K562 (cell line): ENCODE measurements around the gene CLEC2L. TPM values are rescaled to one million over a fixed set of nuclear protein-coding genes. Genes with fewer than 3 reads are reported as not detected.

Experiments used
- ATAC-seq: fragments of 200-7000 bp; cut with Tn5 transposase; 3 replicates; pipeline ENCODE4 v1.9.1; 2020; ENCODE audit warnings: moderate library complexity
- BruUV-seq: library from RNA; stranded (reverse); fragments of 400-500 nt; replicated peaks from 2 replicates; lab custom pipeline; 2021; lab: Mats Ljungman, UMichigan
- CTCF ChIA-PET: fragments of 300-600 bp; formaldehyde crosslinking; extraction: SDS; loops from one replicate; lab custom pipeline; 2021; ENCODE audit warnings: low intra/inter-chr PET ratio; lab: Yijun Ruan, JAX
- POLR2A ChIA-PET: fragments of 300-600, 350-650 bp; sonication (Branson Sonifier 250); formaldehyde crosslinking; extraction: SDS; loops from one replicate; lab custom pipeline; 2021; ENCODE audit warnings: antibody characterized with exemption, inconsistent platforms; lab: Yijun Ruan, JAX
- DNase-seq, 4 experiments: peaks; one replicate each; pipeline versions ENCODE4 v3.0.0 to v3.0.0-alpha.2; 2011 to 2018; ENCODE audit warnings: low spot score in 3 of 4, mixed read lengths in 3 of 4; ENCODE audit errors: extremely low read depth in 1 of 4
- FAIRE-seq: peaks from 2 replicates; lab custom pipeline; 2011; peaks lifted over from hg19 to GRCh38; lab: Jason Lieb, UNC
- H2AFZ ChIP-seq: 2 replicates; pipeline ENCODE4 v1.6.0; 2011; ENCODE audit warnings: low read depth, low read length, control low read depth, inconsistent platforms
- H3K27ac ChIP-seq: fragments of 200-600 bp; 3 replicates; pipeline ENCODE4 v1.8.0; 2011; ENCODE audit warnings: low read depth, mild to moderate bottlenecking, control low read depth, inconsistent platforms, low read length, moderate library complexity, mixed read lengths; ENCODE audit errors: extremely low read depth
- H3K27me3 ChIP-seq, 2 experiments: fragments of 300-600 bp in 1 of 2; 2 replicates in 1 of 2; 3 replicates in 1 of 2; pipeline versions ENCODE4 v1.6.0 to v1.8.0; 2011; ENCODE audit warnings: inconsistent platforms in 2 of 2, low read length in 2 of 2, mild to moderate bottlenecking in 1 of 2, mixed read lengths in 1 of 2, moderate library complexity in 1 of 2; ENCODE audit not compliant: control insufficient read depth in 2 of 2, insufficient read depth in 2 of 2
- H3K36me3 ChIP-seq: fragments of 300-600 bp; 3 replicates; pipeline ENCODE4 v1.8.0; 2011; ENCODE audit warnings: mild to moderate bottlenecking, low read length, inconsistent platforms; ENCODE audit not compliant: control insufficient read depth, insufficient read depth
- H3K4me1 ChIP-seq, 2 experiments: fragments of 200-600 bp in 1 of 2; replicated peaks in 1 of 2; 2 replicates in 1 of 2; 3 replicates in 1 of 2; pipeline versions ENCODE4 v1.5.1 to v1.8.0; 2011; ENCODE audit warnings: inconsistent platforms in 2 of 2, low read length in 2 of 2, mild to moderate bottlenecking in 1 of 2, mixed read lengths in 1 of 2, moderate library complexity in 1 of 2; ENCODE audit not compliant: control insufficient read depth in 2 of 2, insufficient read depth in 2 of 2
- H3K4me2 ChIP-seq: 2 replicates; pipeline ENCODE4 v1.6.1; 2011; ENCODE audit warnings: low read length, control low read depth, inconsistent platforms, mixed read lengths; ENCODE audit not compliant: insufficient read depth
- H3K4me3 ChIP-seq: fragments of 200-600 bp; sonication (generic), shearing (Covaris generic); 2 replicates; pipeline ENCODE4 v1.5.1; 2016; ENCODE audit warnings: control low read depth, inconsistent platforms
- H3K79me2 ChIP-seq: fragments of 200-600 bp; 3 replicates; pipeline ENCODE4 v1.8.0; 2011; ENCODE audit warnings: low read length, inconsistent platforms; ENCODE audit not compliant: control insufficient read depth, insufficient read depth
- H3K9ac ChIP-seq, 2 experiments: 2 replicates each; pipeline versions ENCODE4 v1.6.0 to v1.6.1; 2011; ENCODE audit warnings: low read depth in 2 of 2, low read length in 2 of 2, control low read depth in 1 of 2, inconsistent platforms in 1 of 2, mild to moderate bottlenecking in 1 of 2, mixed read lengths in 1 of 2; ENCODE audit not compliant: insufficient read depth in 1 of 2
- H3K9me1 ChIP-seq: one replicate; pipeline ENCODE4 v1.6.0; 2011; ENCODE audit warnings: inconsistent platforms, mild to moderate bottlenecking, low read length, moderate library complexity; ENCODE audit not compliant: control insufficient read depth, insufficient read depth
- H3K9me3 ChIP-seq: replicated peaks from 2 replicates; pipeline ENCODE4 v1.5.1; 2011; ENCODE audit warnings: low read depth, low read length, inconsistent platforms; ENCODE audit not compliant: control insufficient read depth, insufficient read depth
- H4K20me1 ChIP-seq: replicated peaks from 2 replicates; pipeline ENCODE4 v1.6.1; 2011; ENCODE audit warnings: low read length, inconsistent platforms, mixed read lengths; ENCODE audit not compliant: control insufficient read depth, insufficient read depth
- ERF ChIP-seq: fragments of 450-650 bp; formaldehyde crosslinking; IDR thresholded peaks from 2 replicates; pipeline ENCODE4 v1.4.0; 2020; ENCODE audit warnings: mild to moderate bottlenecking, mixed read lengths
- ESRRB ChIP-seq: fragments of 250-450 bp; sonication (Bioruptor Pico); IDR thresholded peaks from 2 replicates; pipeline ENCODE4 v1.5.0; 2020; ENCODE audit warnings: mild to moderate bottlenecking, moderate library complexity, borderline replicate concordance
- ETV6 ChIP-seq, 3 experiments: fragments of 150-350 bp in 1 of 3; sonication (generic) in 1 of 3; formaldehyde crosslinking in 1 of 3; IDR thresholded peaks; 2 replicates each; pipeline versions ENCODE4 v1.6.1 to v1.8.0; 2014 to 2022; ENCODE audit warnings: borderline replicate concordance in 2 of 3, low read depth in 2 of 3, antibody characterized with exemption in 1 of 3, low read length in 1 of 3, mild to moderate bottlenecking in 1 of 3, missing genetic modification reagents in 1 of 3
- HSF4 ChIP-seq: fragments of 250-450 bp; sonication (Bioruptor Pico); IDR thresholded peaks from 2 replicates; pipeline ENCODE4 v2.1.2; 2022; ENCODE audit warnings: mild to moderate bottlenecking, moderate library complexity, borderline replicate concordance
- RFX7 ChIP-seq: fragments of 250-450 bp; sonication (Bioruptor Pico); IDR thresholded peaks from 2 replicates; pipeline ENCODE4 v1.5.1; 2021; ENCODE audit warnings: mild to moderate bottlenecking
- SOX6 ChIP-seq: fragments of 450-650 bp; IDR thresholded peaks from 2 replicates; pipeline ENCODE4 v1.6.1; 2014; ENCODE audit warnings: mild to moderate bottlenecking
- SREBF1 ChIP-seq: fragments of 150-350 bp; IDR thresholded peaks from 2 replicates; pipeline ENCODE4 v1.6.1; 2014; ENCODE audit warnings: antibody characterized with exemption, low read depth, low read length, borderline replicate concordance
- TOE1 ChIP-seq, 2 experiments: fragments of 450-650 bp in 1 of 2; sonication (generic) in 1 of 2; formaldehyde crosslinking in 1 of 2; IDR thresholded peaks; 2 replicates each; pipeline versions ENCODE4 v1.7.1 to v1.8.0; 2016 to 2022; ENCODE audit warnings: borderline replicate concordance in 2 of 2, mild to moderate bottlenecking in 2 of 2, antibody characterized with exemption in 1 of 2, inconsistent platforms in 1 of 2, low read depth in 1 of 2, missing genetic modification reagents in 1 of 2, moderate library complexity in 1 of 2
- ZBTB8A ChIP-seq: fragments of 450-650 bp; IDR thresholded peaks from 2 replicates; pipeline ENCODE4 v1.6.1; 2018; ENCODE audit warnings: mild to moderate bottlenecking, moderate library complexity; ENCODE audit not compliant: partially characterized antibody
- ZFPM2 ChIP-seq: fragments of 250-450 bp; sonication (Bioruptor Pico); IDR thresholded peaks from 2 replicates; pipeline ENCODE4 v1.5.1; 2022; ENCODE audit warnings: mild to moderate bottlenecking
- ZNF146 ChIP-seq: IDR thresholded peaks from one replicate; pipeline ENCODE4 v1.6.1; 2018; ENCODE audit warnings: missing compliant biosample characterization; ENCODE audit not compliant: unreplicated experiment
- ZNF280A ChIP-seq: fragments of 450-650 bp; IDR thresholded peaks from 2 replicates; pipeline ENCODE4 v1.6.1; 2018; ENCODE audit warnings: mild to moderate bottlenecking, low read depth; ENCODE audit not compliant: partially characterized antibody
- ZNF644 ChIP-seq: fragments of 200-800 bp; sonication (Bioruptor generic); IDR thresholded peaks from 2 replicates; pipeline ENCODE4 v1.6.1; 2016; ENCODE audit warnings: low read depth, missing genetic modification characterization, missing compliant biosample characterization
- in situ Hi-C: fragments of 300-500 bp; cut with MboI; formaldehyde crosslinking; loops from 4 replicates; pipeline ENCODE4 v1.15.0; 2018; ENCODE audit warnings: inconsistent platforms, mixed read lengths
- intact Hi-C: fragments of 100-400 bp; cut with micrococcal nuclease; formaldehyde crosslinking; loops from 2 replicates; pipeline ENCODE4 v1.14.2; 2022
- polyA plus RNA-seq, 8 experiments: library from polyadenylated mRNA; depleted of rRNA in 4 of 8; stranded (reverse) in 5 of 8; unstranded in 3 of 8; fragments of >200 nt; fragmentation: Nextera tagmentation in 2 of 8; fragmentation: Illumina TruSeq in 1 of 8; extraction: Ambion mirVana in 2 of 8; extraction: Trizol in 1 of 8; gene quantifications; 2 replicates each; pipeline versions ENCODE4 v1.2.1 to v1.2.3, GENCODE V29; 2011 to 2014; ENCODE audit warnings: inconsistent platforms in 1 of 8, missing spikeins in 1 of 8
- total RNA-seq, 7 experiments: library from RNA; depleted of rRNA in 6 of 7; stranded (reverse); fragments of >200 nt in 6 of 7; fragmentation: Illumina TruSeq in 2 of 7; extraction: Trizol in 2 of 7; gene quantifications; 2 replicates each; pipeline versions ENCODE4 v1.2.1 to v1.2.3, GENCODE V29; 2011 to 2021; ENCODE audit warnings: low replicate concordance in 1 of 7
- TF ChIP-seq, protein P1 (sequence below): fragments of 250-450 bp; sonication (Bioruptor Pico); IDR thresholded peaks from 2 replicates; pipeline ENCODE4 v1.5.0; 2022; ENCODE audit warnings: mild to moderate bottlenecking
- TF ChIP-seq, protein P2 (sequence below): fragments of 250-450 bp; sonication (Bioruptor Pico); IDR thresholded peaks from 2 replicates; pipeline ENCODE4 v1.5.0; 2021; ENCODE audit warnings: mild to moderate bottlenecking, moderate library complexity

Gene CLEC2L
- total and polyA plus RNA-seq, 9 of the 15 experiments (the other 6 are each of a cell fraction or from before 2014, with no cell fraction given), result 0.84 to 5.5 (median 1.8) TPM

DNA sequence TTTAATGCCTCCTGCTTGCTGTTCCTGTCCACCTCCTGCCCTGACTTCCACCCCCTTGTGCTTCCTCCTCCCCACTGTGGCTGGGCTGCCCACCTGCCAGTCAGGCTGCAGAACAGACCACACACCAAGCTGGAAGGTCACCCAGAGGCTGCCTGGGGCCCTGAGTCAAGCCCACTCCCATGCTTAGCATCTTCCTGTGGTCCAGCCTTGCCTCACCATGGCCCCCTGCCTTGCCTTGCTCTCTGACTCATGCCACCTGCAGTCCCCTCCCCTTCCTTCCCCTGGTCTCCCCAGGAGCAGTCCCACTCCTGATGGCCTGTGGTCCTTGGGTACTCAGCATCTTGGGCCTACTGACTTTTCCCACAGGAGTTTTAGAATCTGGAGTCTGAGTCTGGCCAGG lies 2.3 kb downstream of the CLEC2L start:
- ATAC-seq (no peak), DNase-seq (no peak), FAIRE-seq (no peak)
- no peak overlapping the region for H3K9ac ChIP-seq
- no peaks in the 10 kb centered on the region for H3K79me2 ChIP-seq
- H3K9me3 ChIP-seq, result no peaks in the 10 kb centered on the region; the same call in 1 of the 2 replicates
- no TSS peak for BruUV-seq
- no peak overlapping the region for H3K27ac ChIP-seq
- ChIA-PET POLR2A (interaction anchor here (0.6 to 0.9 kb wide), 2 partner anchors 16 to 73 kb away, joined by 3 read pairs; no protein-coding TSS in a partner anchor), CTCF (no interaction called here)
- H4K20me1 ChIP-seq, result peaks cover 5% of the 10 kb centered on the region; the same call in 1 of the 2 replicates
- no peaks in the 10 kb centered on the region for H3K36me3 ChIP-seq
- H2AFZ ChIP-seq, result no peak overlapping the region
- in situ Hi-C loops, result no loop called here
- no peak overlapping the region for H3K4me2 ChIP-seq
- H3K4me1 ChIP-seq, result peaks cover 0 to 15% of the 10 kb centered on the region in 2 experiments; a peak in 2 of 5 replicates
- H3K4me3 ChIP-seq, result no peak overlapping the region
- H3K9me1 ChIP-seq, result no peaks in the 10 kb centered on the region
- intact Hi-C loops, result no loop called here
- peaks cover 44 to 71% of the 10 kb centered on the region in 2 experiments for H3K27me3 ChIP-seq
- TF ChIP-seq, protein P1, sequence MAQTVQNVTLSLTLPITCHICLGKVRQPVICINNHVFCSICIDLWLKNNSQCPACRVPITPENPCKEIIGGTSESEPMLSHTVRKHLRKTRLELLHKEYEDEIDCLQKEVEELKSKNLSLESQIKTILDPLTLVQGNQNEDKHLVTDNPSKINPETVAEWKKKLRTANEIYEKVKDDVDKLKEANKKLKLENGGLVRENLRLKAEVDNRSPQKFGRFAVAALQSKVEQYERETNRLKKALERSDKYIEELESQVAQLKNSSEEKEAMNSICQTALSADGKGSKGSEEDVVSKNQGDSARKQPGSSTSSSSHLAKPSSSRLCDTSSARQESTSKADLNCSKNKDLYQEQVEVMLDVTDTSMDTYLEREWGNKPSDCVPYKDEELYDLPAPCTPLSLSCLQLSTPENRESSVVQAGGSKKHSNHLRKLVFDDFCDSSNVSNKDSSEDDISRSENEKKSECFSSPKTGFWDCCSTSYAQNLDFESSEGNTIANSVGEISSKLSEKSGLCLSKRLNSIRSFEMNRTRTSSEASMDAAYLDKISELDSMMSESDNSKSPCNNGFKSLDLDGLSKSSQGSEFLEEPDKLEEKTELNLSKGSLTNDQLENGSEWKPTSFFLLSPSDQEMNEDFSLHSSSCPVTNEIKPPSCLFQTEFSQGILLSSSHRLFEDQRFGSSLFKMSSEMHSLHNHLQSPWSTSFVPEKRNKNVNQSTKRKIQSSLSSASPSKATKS (CRISPR knock-in tag), result no peak
- TF ChIP-seq ETV6 (IDR thresholded peaks at IDR 0.05; ENCODE audit: borderline replicate concordance in 1 of 2, low read depth in 2 of 2, low read length in 1 of 2) (no peak), ETV6 (CRISPR knock-in tag; IDR thresholded peaks at IDR 0.05; ENCODE audit: borderline replicate concordance) (no peak), RFX7 (no peak), SOX6 (no peak), ZNF644 (tag) (no peak), TOE1 (IDR thresholded peaks at IDR 0.05; ENCODE audit: borderline replicate concordance) (no peak), TOE1 (CRISPR knock-in tag; IDR thresholded peaks at IDR 0.05; ENCODE audit: borderline replicate concordance, low read depth) (no peak), ZNF280A (no peak), ERF (no peak), HSF4 (CRISPR knock-in tag) (no peak), ESRRB (CRISPR knock-in tag) (no peak), ZNF146 (CRISPR knock-in tag) (no peak), ZBTB8A (no peak), ZFPM2 (no peak), SREBF1 (no peak)
- TF ChIP-seq, protein P2, sequence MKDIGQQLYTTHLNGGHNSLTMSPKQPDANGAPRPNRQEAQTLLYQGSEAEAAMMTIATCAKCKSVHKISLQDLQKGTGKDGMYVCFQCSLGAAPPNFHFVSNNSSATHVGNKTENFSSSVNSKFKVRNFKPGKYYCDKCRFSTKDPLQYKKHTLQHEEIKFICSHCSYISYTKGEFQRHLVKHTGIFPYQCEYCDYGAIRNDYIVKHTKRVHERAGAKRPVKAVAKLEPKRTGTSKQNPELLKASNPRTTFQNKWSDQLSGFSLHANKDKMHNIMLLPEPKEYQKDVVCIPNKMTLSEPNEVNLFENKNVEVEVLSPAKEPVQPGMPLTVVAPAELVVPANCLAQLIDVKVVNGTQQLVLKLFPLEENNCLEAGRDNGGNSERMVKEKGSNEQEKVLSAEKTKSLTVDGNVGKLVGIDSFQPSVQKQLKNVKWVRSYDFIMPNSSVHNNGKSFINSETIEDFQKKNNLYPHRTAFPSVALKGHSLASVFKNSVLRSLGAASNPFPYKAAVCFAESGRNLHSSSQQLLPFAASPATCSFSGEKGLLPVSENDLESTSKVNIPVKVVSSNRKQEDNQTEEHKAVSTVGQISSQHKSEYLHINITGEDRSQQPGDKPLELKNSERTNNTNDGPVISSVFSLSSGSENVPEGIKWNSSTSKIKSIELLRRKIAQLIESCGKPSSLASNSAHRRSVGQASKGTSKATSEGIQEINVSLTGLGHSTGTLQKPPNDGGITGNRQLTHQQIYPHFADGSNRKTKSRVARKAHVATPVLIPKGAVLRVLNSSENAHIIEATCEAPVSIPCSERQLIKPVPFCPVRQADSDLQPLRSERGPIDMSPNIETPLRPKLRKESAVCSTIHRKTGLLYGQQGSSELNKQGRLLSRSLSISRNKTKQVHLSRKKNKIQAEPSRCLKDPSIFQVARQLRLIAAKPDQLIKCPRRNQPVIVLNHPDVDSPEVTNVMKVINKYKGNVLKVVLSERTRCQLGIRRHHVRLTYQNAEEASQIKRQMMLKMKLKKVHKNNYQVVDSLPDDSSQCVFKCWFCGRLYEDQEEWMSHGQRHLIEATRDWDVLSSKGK (CRISPR knock-in tag), result no peak
